ENCODE results near the gene RHBDL1.
A peak's percentile ranks its signal among the peaks of the same experiment; 100 is the strongest.

RHBDL1 gene

DNA sequence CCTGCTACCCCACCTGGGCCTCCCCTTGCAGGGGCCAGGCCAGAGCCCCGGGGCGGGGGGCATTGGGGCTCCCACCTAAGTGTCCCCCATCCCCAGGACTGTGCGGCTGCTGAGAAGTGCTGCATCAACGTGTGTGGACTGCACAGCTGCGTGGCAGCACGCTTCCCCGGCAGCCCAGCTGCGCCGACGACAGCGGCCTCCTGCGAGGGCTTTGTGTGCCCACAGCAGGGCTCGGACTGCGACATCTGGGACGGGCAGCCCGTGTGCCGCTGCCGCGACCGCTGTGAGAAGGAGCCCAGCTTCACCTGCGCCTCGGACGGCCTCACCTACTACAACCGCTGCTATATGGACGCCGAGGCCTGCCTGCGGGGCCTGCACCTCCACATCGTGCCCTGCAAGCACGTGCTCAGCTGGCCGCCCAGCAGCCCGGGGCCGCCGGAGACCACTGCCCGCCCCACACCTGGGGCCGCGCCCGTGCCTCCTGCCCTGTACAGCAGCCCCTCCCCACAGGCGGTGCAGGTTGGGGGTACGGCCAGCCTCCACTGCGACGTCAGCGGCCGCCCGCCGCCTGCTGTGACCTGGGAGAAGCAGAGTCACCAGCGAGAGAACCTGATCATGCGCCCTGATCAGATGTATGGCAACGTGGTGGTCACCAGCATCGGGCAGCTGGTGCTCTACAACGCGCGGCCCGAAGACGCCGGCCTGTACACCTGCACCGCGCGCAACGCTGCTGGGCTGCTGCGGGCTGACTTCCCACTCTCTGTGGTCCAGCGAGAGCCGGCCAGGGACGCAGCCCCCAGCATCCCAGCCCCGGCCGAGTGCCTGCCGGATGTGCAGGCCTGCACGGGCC, 42.8 kb upstream of the RHBDL1 start:
- H3K36me3 Mint-ChIP-seq (ENCODE audit: low read depth), result peaks cover 7% of the 10 kb centered on the region
- no peaks in the 10 kb centered on the region for H3K9me3 Mint-ChIP-seq
- H3K27ac Mint-ChIP-seq, result no peak overlapping the region
- H3K4me1 Mint-ChIP-seq, result peaks cover 14% of the 10 kb centered on the region
- H3K4me3 Mint-ChIP-seq, result no peak overlapping the region
- TF ChIP-seq, protein P1, sequence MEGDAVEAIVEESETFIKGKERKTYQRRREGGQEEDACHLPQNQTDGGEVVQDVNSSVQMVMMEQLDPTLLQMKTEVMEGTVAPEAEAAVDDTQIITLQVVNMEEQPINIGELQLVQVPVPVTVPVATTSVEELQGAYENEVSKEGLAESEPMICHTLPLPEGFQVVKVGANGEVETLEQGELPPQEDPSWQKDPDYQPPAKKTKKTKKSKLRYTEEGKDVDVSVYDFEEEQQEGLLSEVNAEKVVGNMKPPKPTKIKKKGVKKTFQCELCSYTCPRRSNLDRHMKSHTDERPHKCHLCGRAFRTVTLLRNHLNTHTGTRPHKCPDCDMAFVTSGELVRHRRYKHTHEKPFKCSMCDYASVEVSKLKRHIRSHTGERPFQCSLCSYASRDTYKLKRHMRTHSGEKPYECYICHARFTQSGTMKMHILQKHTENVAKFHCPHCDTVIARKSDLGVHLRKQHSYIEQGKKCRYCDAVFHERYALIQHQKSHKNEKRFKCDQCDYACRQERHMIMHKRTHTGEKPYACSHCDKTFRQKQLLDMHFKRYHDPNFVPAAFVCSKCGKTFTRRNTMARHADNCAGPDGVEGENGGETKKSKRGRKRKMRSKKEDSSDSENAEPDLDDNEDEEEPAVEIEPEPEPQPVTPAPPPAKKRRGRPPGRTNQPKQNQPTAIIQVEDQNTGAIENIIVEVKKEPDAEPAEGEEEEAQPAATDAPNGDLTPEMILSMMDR (IDR thresholded peaks at IDR 0.05; ENCODE audit: unreplicated experiment in 3 of 3), result no peak
- H3K27me3 Mint-ChIP-seq (ENCODE audit: low read depth), result peaks cover 5% of the 10 kb centered on the region

DNA sequence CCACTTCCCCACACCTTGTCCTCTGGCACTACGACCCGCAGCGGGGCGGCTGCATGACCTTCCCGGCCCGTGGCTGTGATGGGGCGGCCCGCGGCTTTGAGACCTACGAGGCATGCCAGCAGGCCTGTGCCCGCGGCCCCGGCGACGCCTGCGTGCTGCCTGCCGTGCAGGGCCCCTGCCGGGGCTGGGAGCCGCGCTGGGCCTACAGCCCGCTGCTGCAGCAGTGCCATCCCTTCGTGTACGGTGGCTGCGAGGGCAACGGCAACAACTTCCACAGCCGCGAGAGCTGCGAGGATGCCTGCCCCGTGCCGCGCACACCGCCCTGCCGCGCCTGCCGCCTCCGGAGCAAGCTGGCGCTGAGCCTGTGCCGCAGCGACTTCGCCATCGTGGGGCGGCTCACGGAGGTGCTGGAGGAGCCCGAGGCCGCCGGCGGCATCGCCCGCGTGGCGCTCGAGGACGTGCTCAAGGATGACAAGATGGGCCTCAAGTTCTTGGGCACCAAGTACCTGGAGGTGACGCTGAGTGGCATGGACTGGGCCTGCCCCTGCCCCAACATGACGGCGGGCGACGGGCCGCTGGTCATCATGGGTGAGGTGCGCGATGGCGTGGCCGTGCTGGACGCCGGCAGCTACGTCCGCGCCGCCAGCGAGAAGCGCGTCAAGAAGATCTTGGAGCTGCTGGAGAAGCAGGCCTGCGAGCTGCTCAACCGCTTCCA, 42.0 kb upstream of the RHBDL1 start:
- peaks cover 7% of the 10 kb centered on the region for H3K36me3 Mint-ChIP-seq (ENCODE audit: low read depth)

DNA sequence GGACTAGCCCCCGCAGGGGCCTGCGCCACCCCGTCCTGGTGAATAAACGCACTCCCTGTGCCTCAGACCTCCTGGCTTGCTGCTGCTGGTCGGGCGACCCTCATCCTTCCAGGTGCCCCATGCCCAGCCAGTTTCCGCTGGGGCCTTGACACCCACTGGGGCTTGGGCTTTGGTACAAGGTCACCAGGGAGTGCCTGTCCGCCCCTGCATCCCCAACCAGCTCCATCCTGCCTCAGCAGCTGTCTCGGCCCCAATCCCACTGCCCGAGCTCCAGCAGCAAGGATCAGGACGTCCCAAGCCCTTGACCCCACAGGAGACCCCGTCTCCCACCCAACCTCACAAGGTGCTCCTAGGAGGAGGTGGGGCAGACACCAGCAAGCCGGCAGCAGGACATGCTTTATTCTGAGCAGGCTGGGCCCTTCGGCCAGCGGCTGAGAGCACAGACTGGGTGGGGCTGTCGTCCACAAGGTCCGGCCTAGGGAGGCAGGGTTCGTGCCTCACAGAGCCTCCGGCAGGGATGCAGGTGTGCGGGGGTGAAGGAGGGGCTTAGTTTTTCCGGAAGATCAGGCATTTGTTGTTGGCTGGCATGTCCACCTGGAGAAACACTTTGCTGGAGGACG, 41.3 kb upstream of the RHBDL1 start:
- TF ChIP-seq, protein P1 (IDR thresholded peaks at IDR 0.05; ENCODE audit: unreplicated experiment in 3 of 3), result no peak
- Mint-ChIP-seq H3K27ac (no peak overlapping the region), H3K4me3 (peak overlapping the region; percentile 65 to 76 (median 72)), H3K4me1 (peaks cover 10% of the 10 kb centered on the region), H3K36me3 (ENCODE audit: low read depth) (peaks cover 3% of the 10 kb centered on the region), H3K9me3 (no peaks in the 10 kb centered on the region), H3K27me3 (ENCODE audit: low read depth) (peaks cover 5% of the 10 kb centered on the region)

More for the DNA sequence above, 42.0 kb upstream of the RHBDL1 start:
- Mint-ChIP-seq H3K9me3 (no peaks in the 10 kb centered on the region), H3K27me3 (ENCODE audit: low read depth) (peaks cover 5% of the 10 kb centered on the region), H3K4me1 (peaks cover 14% of the 10 kb centered on the region), H3K4me3 (no peak overlapping the region), H3K27ac (no peak overlapping the region)
- TF ChIP-seq, protein P1 (IDR thresholded peaks at IDR 0.05; ENCODE audit: unreplicated experiment in 3 of 3), result no peak

DNA sequence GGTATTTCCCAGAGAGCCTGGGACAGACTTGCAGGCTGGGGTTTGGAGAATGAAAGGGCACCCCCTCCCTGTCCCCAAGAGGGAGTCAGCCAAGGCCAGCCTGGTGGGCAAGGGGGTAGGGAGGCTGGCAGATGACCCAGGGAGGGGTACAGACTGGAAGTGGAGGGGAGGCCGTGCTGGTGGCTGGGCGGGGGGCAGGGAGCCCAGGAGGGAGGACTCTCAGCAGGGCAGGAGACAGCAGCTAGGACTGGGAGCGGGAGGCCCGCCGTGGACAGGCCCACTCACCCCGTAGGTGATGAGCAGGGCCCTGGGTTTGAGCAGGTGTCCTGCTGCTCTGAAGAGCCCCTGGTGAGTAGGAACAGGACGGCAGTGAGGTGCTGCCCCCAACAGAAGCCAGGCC, 40.5 kb upstream of the RHBDL1 start:
- no peak overlapping the region for H3K27ac Mint-ChIP-seq
- H3K36me3 Mint-ChIP-seq (ENCODE audit: low read depth), result no peaks in the 10 kb centered on the region
- TF ChIP-seq, protein P1 (IDR thresholded peaks at IDR 0.05; ENCODE audit: unreplicated experiment in 3 of 3), result no peak
- peaks cover 7% of the 10 kb centered on the region for H3K4me1 Mint-ChIP-seq
- peaks cover 5% of the 10 kb centered on the region for H3K27me3 Mint-ChIP-seq (ENCODE audit: low read depth)
- peak overlapping the region; percentile 74 to 79 (median 76) for H3K4me3 Mint-ChIP-seq
- no peaks in the 10 kb centered on the region for H3K9me3 Mint-ChIP-seq

DNA sequence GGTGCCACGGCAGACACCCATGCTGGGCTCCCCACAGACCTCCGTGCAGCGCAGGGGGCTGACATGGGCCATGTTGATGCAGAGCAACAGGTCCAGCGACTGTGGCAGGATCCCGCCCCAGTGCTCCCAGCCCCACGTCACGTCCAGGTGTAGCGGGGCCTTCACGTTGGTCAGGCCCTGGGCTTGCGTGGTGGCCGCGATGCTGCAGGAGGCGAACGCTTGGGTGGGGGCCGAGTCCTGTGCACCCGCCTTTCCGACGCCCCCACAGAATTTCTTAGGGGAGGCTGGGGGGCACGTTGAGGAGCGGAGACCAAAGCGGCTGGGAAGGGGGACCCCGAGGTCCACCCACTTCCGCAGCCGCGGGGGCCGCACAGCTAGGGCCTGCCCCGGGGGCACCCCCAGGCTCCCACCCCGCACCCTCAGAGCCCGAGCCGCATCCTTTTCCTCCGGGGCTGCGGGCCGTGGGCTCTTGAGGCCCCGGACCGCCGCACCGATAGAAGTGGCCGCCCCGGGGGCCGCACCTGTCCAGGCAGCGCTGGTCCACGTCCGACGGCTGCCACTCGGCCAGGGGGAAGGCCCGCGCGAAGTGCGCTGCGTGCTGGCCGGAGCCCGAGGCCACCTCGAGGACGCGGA, 39.8 kb upstream of the RHBDL1 start:
- H3K27ac Mint-ChIP-seq, result no peak overlapping the region
- peaks cover 5% of the 10 kb centered on the region for H3K27me3 Mint-ChIP-seq (ENCODE audit: low read depth)
- peak overlapping the region; percentile 43 to 97 (median 96) for H3K4me3 Mint-ChIP-seq
- no peaks in the 10 kb centered on the region for H3K9me3 Mint-ChIP-seq
- peaks cover 7% of the 10 kb centered on the region for H3K4me1 Mint-ChIP-seq
- no peaks in the 10 kb centered on the region for H3K36me3 Mint-ChIP-seq (ENCODE audit: low read depth)
- TF ChIP-seq, protein P1 (IDR thresholded peaks at IDR 0.05; ENCODE audit: unreplicated experiment in 3 of 3), result no peak

Measured in nephron (organoid).